GM12801 (cell line): Measurements from ENCODE around the gene OR56B4.

Experiments
- CTCF ChIP-seq: IDR thresholded peaks from one replicate; pipeline ENCODE4 v1.5.1; 2011; ENCODE audit warnings: control low read depth; ENCODE audit not compliant: insufficient read length; ENCODE audit errors: extremely low read depth

The OR56B4 gene

DNA sequence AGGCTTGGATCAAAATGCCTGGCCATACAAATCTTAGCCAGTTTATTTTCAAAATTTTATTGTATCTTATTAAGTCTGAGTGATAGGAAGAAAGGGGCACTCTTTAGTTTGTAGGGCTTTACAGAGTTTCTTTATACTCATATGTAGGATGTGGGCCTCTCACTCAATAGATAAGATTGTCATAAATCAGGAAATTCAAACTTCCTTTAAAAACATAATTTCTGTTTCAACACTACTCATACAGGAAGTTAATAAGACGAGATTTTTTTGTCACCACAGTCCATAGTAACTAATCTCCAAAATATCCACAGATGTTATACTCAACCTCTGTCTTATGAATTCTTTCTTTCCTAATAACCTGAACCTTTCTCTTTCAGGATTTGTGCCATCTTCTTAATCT is 13.3 kb upstream of the OR56B4 start:
- no peak for TF ChIP-seq CTCF

GRCh38 chr11:6095798-6096197 is 11.7 kb upstream of the OR56B4 start:
- TF ChIP-seq CTCF = no peak

GRCh38 chr11:6096417-6096816 is 11.1 kb upstream of the OR56B4 start:
- no peak for TF ChIP-seq CTCF

- TF ChIP-seq CTCF = no peak
Observed at GRCh38 chr11:6099577-6099976, 7.9 kb upstream of the OR56B4 start.

- no peak for TF ChIP-seq CTCF
Observed at GRCh38 chr11:6110011-6110410, 2.5 kb downstream of the OR56B4 start.

- TF ChIP-seq CTCF = no peak
Observed at GRCh38 chr11:6111673-6112072, 4.2 kb downstream of the OR56B4 start.

GRCh38 chr11:6116638-6117037 is 9.2 kb downstream of the OR56B4 start:
- no peak for TF ChIP-seq CTCF

- no peak for TF ChIP-seq CTCF
Observed at GRCh38 chr11:6124245-6124644, 16.8 kb downstream of the OR56B4 start.
